ENCODE results near the gene CALML6. TPM values are rescaled to one million over a fixed set of nuclear protein-coding genes. Genes with fewer than 3 reads are reported as not detected.

CALML6 gene
- total and polyA plus RNA-seq, 2 experiments from 2014 or later, result 0.87 TPM; not detected in 1

GRCh38 chr1:1915911-1916840, 1.1 kb downstream of the CALML6 start (continued):
- TF ChIP-seq ZNF462 (CRISPR knock-in tag; IDR thresholded peaks at IDR 0.05) (no peak), POLR2AphosphoS5 (IDR thresholded peaks at IDR 0.05; ENCODE audit: low read depth) (no peak), NANOG (IDR thresholded peaks at IDR 0.05; ENCODE audit: borderline replicate concordance) (no peak), STAT1 (IDR thresholded peaks at IDR 0.05; ENCODE audit: unreplicated experiment) (no peak), EZH2 (IDR thresholded peaks at IDR 0.05; ENCODE audit: low read depth, unreplicated experiment) (no peak), ETS1 (IDR thresholded peaks at IDR 0.05) (no peak)

- peaks cover 7% of the 10 kb centered on the region; the same call in 1 of the 3 replicates for H3K4me1 Mint-ChIP-seq
- no peaks in the 10 kb centered on the region for H3K36me3 Mint-ChIP-seq (ENCODE audit: low read depth)
- Histone ChIP-seq H4K20me1 (replicated peaks; ENCODE audit: insufficient read depth) (no peaks in the 10 kb centered on the region), H3K27me3 (ENCODE audit: insufficient read depth) (no peaks in the 10 kb centered on the region), H3K4me1 (ENCODE audit: insufficient read depth) (no peaks in the 10 kb centered on the region; the same call in 1 of the 2 replicates), H3K27ac (ENCODE audit: low read depth) (no peak overlapping the region), H3K79me2 (replicated peaks; ENCODE audit: insufficient read depth) (no peaks in the 10 kb centered on the region), H3K9me2 (ENCODE audit: insufficient read depth) (no peaks in the 10 kb centered on the region), H3F3A (replicated peaks; ENCODE audit: low read depth) (0 out of 2 replicates have a peak, but pooled peaks cover 8% of the 10 kb centered on the region), H3K36me3 (ENCODE audit: insufficient read depth) (no peaks in the 10 kb centered on the region), H2AFZ (no peak overlapping the region), H3K4me2 (no peak overlapping the region), H3K4me3 (no peak overlapping the region)
- no peak for DNase-seq (ENCODE audit: low spot score)
- H3K9me3 Mint-ChIP-seq, result no peaks in the 10 kb centered on the region
- no peak for ATAC-seq
- H3K27me3 Mint-ChIP-seq (ENCODE audit: insufficient read depth, low read depth, poor library complexity), result peaks cover 6% of the 10 kb centered on the region
- H3K27ac Mint-ChIP-seq, result no peak overlapping the region
- H3K4me3 Mint-ChIP-seq, result no peak overlapping the region
- TF ChIP-seq ETS1 (IDR thresholded peaks at IDR 0.05), result no peak
- TF ChIP-seq EZH2phosphoT487 (IDR thresholded peaks at IDR 0.05; ENCODE audit: unreplicated experiment), result no peak
- no peak for TF ChIP-seq ZNF331 (CRISPR knock-in tag; IDR thresholded peaks at IDR 0.05; ENCODE audit: low read depth)
- TF ChIP-seq STAT1 (IDR thresholded peaks at IDR 0.05; ENCODE audit: unreplicated experiment), result no peak
- no peak for TF ChIP-seq JUNB (IDR thresholded peaks at IDR 0.05; ENCODE audit: unreplicated experiment)
- TF ChIP-seq REST (IDR thresholded peaks at IDR 0.05; ENCODE audit: unreplicated experiment), result no peak
- TF ChIP-seq CREB1 (CRISPR knock-in tag; IDR thresholded peaks at IDR 0.05; ENCODE audit: low read depth), result no peak
- no peak for TF ChIP-seq POLR2AphosphoS5 (IDR thresholded peaks at IDR 0.05; ENCODE audit: low read depth)
- TF ChIP-seq ZNF114 (CRISPR knock-in tag; IDR thresholded peaks at IDR 0.05), result no peak
Measured at GRCh38 chr1:1916851-1917251, 1.8 kb downstream of the CALML6 start.

Measured in GM23338 (cell line).